ENCODE measurements around the gene PFKFB3. TPM values are rescaled to one million over a fixed set of nuclear protein-coding genes. Genes with fewer than 3 reads are reported as not detected.

PFKFB3 gene
- total RNA-seq, 1 donor from 2014 or later, result 52.4 TPM

- Mint-ChIP-seq H3K4me3 (ENCODE audit: unreplicated experiment) (no peak overlapping the region), H3K27me3 (ENCODE audit: low read depth, unreplicated experiment) (no peaks in the 10 kb centered on the region), H3K4me1 (ENCODE audit: low read depth, unreplicated experiment) (peaks cover 26% of the 10 kb centered on the region), H3K9me3 (ENCODE audit: unreplicated experiment) (no peaks in the 10 kb centered on the region), H3K27ac (ENCODE audit: unreplicated experiment) (no peak overlapping the region), H3K36me3 (ENCODE audit: low read depth, unreplicated experiment) (peaks cover 7% of the 10 kb centered on the region)
- Histone ChIP-seq H3K9me3 (ENCODE audit: insufficient read depth, low read depth, low read length) (no peaks in the 10 kb centered on the region), H3K4me1 (ENCODE audit: insufficient read depth, low read length) (peaks cover 27% of the 10 kb centered on the region), H3K27me3 (ENCODE audit: insufficient read depth, low read length) (no peaks in the 10 kb centered on the region), H3K79me2 (ENCODE audit: insufficient read depth, low read length) (peaks cover 81% of the 10 kb centered on the region), H4K20me1 (ENCODE audit: insufficient read depth, low read length) (peaks cover 54% of the 10 kb centered on the region), H2AFZ (ENCODE audit: low read depth, low read length) (no peak overlapping the region), H3K4me3 (ENCODE audit: insufficient read depth, low read depth, low read length) (no peak overlapping the region), H3K27ac (ENCODE audit: low read depth, low read length) (no peak overlapping the region), H3K36me3 (ENCODE audit: insufficient read depth, low read length) (no peaks in the 10 kb centered on the region), H3K9ac (ENCODE audit: low read length) (no peak overlapping the region), H3K4me2 (ENCODE audit: low read length) (no peak overlapping the region)
- FAIRE-seq, result no peak
- TF ChIP-seq CTCF (IDR thresholded peaks at IDR 0.05; ENCODE audit: insufficient read depth, low read depth, low read length) (no peak), EZH2 (IDR thresholded peaks at IDR 0.05; ENCODE audit: insufficient read depth, low read length) (no peak)
- DNase-seq (ENCODE audit: low read depth), result no peak
Observed at GRCh38 chr10:6167456-6167855, 35.3 kb upstream of the PFKFB3 start.

- Histone ChIP-seq H3K4me2 (ENCODE audit: low read length) (no peak overlapping the region), H3K27me3 (ENCODE audit: insufficient read depth, low read length) (no peaks in the 10 kb centered on the region), H3K9ac (ENCODE audit: low read length) (no peak overlapping the region), H3K9me3 (ENCODE audit: insufficient read depth, low read depth, low read length) (no peaks in the 10 kb centered on the region), H3K79me2 (ENCODE audit: insufficient read depth, low read length) (peaks cover 81% of the 10 kb centered on the region), H3K4me3 (ENCODE audit: insufficient read depth, low read depth, low read length) (no peak overlapping the region), H4K20me1 (ENCODE audit: insufficient read depth, low read length) (peaks cover 60% of the 10 kb centered on the region), H2AFZ (ENCODE audit: low read depth, low read length) (no peak overlapping the region), H3K27ac (ENCODE audit: low read depth, low read length) (no peak overlapping the region), H3K4me1 (ENCODE audit: insufficient read depth, low read length) (peaks cover 27% of the 10 kb centered on the region), H3K36me3 (ENCODE audit: insufficient read depth, low read length) (no peaks in the 10 kb centered on the region)
- H3K36me3 Mint-ChIP-seq (ENCODE audit: low read depth, unreplicated experiment), result peaks cover 13% of the 10 kb centered on the region
- no peak for TF ChIP-seq CTCF (IDR thresholded peaks at IDR 0.05; ENCODE audit: insufficient read depth, low read depth, low read length)
- no peak for FAIRE-seq
- no peak for DNase-seq (ENCODE audit: low read depth)
- no peak overlapping the region for H3K27ac Mint-ChIP-seq (ENCODE audit: unreplicated experiment)
- peaks cover 20% of the 10 kb centered on the region for H3K4me1 Mint-ChIP-seq (ENCODE audit: low read depth, unreplicated experiment)
- no peak overlapping the region for H3K4me3 Mint-ChIP-seq (ENCODE audit: unreplicated experiment)
- H3K27me3 Mint-ChIP-seq (ENCODE audit: low read depth, unreplicated experiment), result no peaks in the 10 kb centered on the region
- H3K9me3 Mint-ChIP-seq (ENCODE audit: unreplicated experiment), result no peaks in the 10 kb centered on the region
Observed at GRCh38 chr10:6168084-6168483, 34.6 kb upstream of the PFKFB3 start.

GRCh38 chr10:6170638-6171037 lies 32.1 kb upstream of the PFKFB3 start:
- peaks cover 9% of the 10 kb centered on the region for H3K4me1 Mint-ChIP-seq (ENCODE audit: low read depth, unreplicated experiment)

More at GRCh38 chr10:6170638-6171037, 32.1 kb upstream of the PFKFB3 start:
- no peak overlapping the region for H3K27ac ChIP-seq (ENCODE audit: low read depth, low read length)
- H3K27me3 ChIP-seq (ENCODE audit: insufficient read depth, low read length), result no peaks in the 10 kb centered on the region
- H3K79me2 ChIP-seq (ENCODE audit: insufficient read depth, low read length), result peaks cover 81% of the 10 kb centered on the region
- H3K27me3 Mint-ChIP-seq (ENCODE audit: low read depth, unreplicated experiment), result no peaks in the 10 kb centered on the region
- H3K4me2 ChIP-seq (ENCODE audit: low read length), result no peak overlapping the region
- no peaks in the 10 kb centered on the region for H3K9me3 ChIP-seq (ENCODE audit: insufficient read depth, low read depth, low read length)
- no peaks in the 10 kb centered on the region for H3K36me3 ChIP-seq (ENCODE audit: insufficient read depth, low read length)
- no peak overlapping the region for H3K9ac ChIP-seq (ENCODE audit: low read length)
- H2AFZ ChIP-seq (ENCODE audit: low read depth, low read length), result no peak overlapping the region
- no peak overlapping the region for H3K27ac Mint-ChIP-seq (ENCODE audit: unreplicated experiment)
- H3K9me3 Mint-ChIP-seq (ENCODE audit: unreplicated experiment), result no peaks in the 10 kb centered on the region
- H3K4me1 ChIP-seq (ENCODE audit: insufficient read depth, low read length), result peaks cover 18% of the 10 kb centered on the region
- peaks cover 80% of the 10 kb centered on the region for H4K20me1 ChIP-seq (ENCODE audit: insufficient read depth, low read length)
- DNase-seq (ENCODE audit: low read depth) (no peak), FAIRE-seq (no peak)
- H3K4me3 ChIP-seq (ENCODE audit: insufficient read depth, low read depth, low read length), result no peak overlapping the region
- no peak overlapping the region for H3K4me3 Mint-ChIP-seq (ENCODE audit: unreplicated experiment)
- peaks cover 16% of the 10 kb centered on the region for H3K36me3 Mint-ChIP-seq (ENCODE audit: low read depth, unreplicated experiment)
- TF ChIP-seq EZH2 (IDR thresholded peaks at IDR 0.05; ENCODE audit: insufficient read depth, low read length), result no peak
- TF ChIP-seq CTCF (IDR thresholded peaks at IDR 0.05; ENCODE audit: insufficient read depth, low read depth, low read length), result no peak

All from astrocyte (in vitro differentiated cells and primary cell).